Calu3 (cell line): ENCODE measurements around the gene LZTS2. TPM values are rescaled to one million over a fixed set of nuclear protein-coding genes. Genes with fewer than 3 reads are reported as not detected.
"Not testable (repeated sequence)": the region's sequence is repeated elsewhere in the genome, so short reads cannot be mapped to it uniquely, and the experiment has no call there.

Experiments
- BruUV-seq: library from RNA; stranded (reverse); fragments of 400-500 nt; replicated peaks from 2 replicates; lab custom pipeline; 2021; lab: Mats Ljungman, UMichigan
- CTCF ChIA-PET: fragments of 300-600 bp; sonication (Branson Sonifier 250); formaldehyde crosslinking; loops from one replicate; lab custom pipeline; 2022; ENCODE audit warnings: antibody characterized with exemption; lab: Charles Lee
- DNase-seq: peaks from one replicate; pipeline ENCODE4 v3.0.0; 2022
- H3K27ac Mint-ChIP-seq: one replicate; pipeline ENCODE4 v1.8.0; 2022; ENCODE audit warnings: mixed read lengths; ENCODE audit not compliant: unreplicated experiment
- H3K27me3 Mint-ChIP-seq: one replicate; pipeline ENCODE4 v1.8.0; 2022; ENCODE audit warnings: mixed read lengths; ENCODE audit not compliant: unreplicated experiment
- H3K36me3 Mint-ChIP-seq: one replicate; pipeline ENCODE4 v1.8.0; 2022; ENCODE audit warnings: mild to moderate bottlenecking, moderate library complexity, mixed read lengths; ENCODE audit not compliant: insufficient read depth, unreplicated experiment
- H3K4me1 Mint-ChIP-seq: one replicate; pipeline ENCODE4 v1.8.0; 2022; ENCODE audit warnings: mild to moderate bottlenecking, low read depth, mixed read lengths; ENCODE audit not compliant: unreplicated experiment
- H3K4me3 Mint-ChIP-seq: one replicate; pipeline ENCODE4 v1.8.0; 2022; ENCODE audit warnings: mild to moderate bottlenecking, low read depth, moderate library complexity, mixed read lengths; ENCODE audit not compliant: unreplicated experiment
- H3K9me3 Mint-ChIP-seq: one replicate; pipeline ENCODE4 v1.8.0; 2022; ENCODE audit warnings: low read depth, mixed read lengths; ENCODE audit not compliant: unreplicated experiment
- intact Hi-C: fragments of 100-400 bp; cut with micrococcal nuclease; formaldehyde crosslinking; loops from one replicate; pipeline ENCODE4 v1.10.0; 2022; ENCODE audit not compliant: unreplicated experiment
- total RNA-seq: library from RNA; stranded (reverse); gene quantifications from 2 replicates; pipeline ENCODE4 v1.2.3, GENCODE V29; 2022
- TF ChIP-seq, protein P1 (sequence below): fragments of 200-600 bp; IDR thresholded peaks from one replicate; pipeline ENCODE4 v1.8.0; 2022; ENCODE audit warnings: antibody characterized with exemption; ENCODE audit not compliant: unreplicated experiment

LZTS2 gene
- total RNA-seq, 1 experiment from 2014 or later, result 23.7 TPM

DNA sequence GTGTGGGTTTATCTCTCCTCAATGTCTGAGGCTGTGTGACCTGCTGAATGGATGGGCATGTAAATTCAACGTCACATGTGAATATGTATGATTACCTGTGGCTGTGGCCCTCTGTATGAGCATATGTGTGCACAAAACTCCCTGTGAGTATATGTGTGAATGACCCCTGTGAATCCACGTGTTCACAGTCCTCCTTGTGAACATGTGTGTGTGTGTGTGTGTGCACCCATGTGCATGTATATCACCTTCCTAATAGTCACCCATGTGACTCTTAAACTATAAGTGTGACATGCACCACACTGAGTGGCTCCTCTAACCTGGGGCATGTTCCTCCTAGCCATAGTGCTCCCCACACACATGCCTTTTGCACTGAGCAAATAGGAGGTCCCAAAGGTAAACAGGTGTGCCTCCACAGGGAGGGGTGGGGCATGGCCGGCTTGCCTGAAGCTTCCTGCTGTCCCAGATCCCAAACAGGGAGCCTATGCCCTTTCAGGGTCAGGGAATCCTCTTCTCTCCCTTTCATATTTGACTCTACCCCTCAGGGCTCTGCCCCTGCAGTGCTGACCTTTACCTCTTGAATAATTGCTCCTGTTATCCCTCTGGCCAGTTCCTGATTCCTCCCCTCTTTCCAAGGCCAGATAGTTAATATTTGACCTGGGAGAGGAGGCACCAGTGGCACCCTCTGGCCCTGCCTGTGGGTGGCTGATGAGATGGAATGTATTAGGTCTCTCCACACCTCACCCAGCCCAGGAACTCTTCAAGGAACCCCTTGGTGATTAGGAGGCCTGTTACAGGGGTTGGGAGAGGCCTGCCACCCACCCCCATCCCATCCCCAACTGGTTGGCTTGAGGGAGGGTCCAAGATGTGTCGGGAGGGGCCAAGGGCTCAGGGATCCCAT lies 28.4 kb upstream of the LZTS2 start:
- peak overlapping the region; percentile 80 for H3K4me3 Mint-ChIP-seq
- peak; percentile 29 for DNase-seq
- no peaks in the 10 kb centered on the region for H3K9me3 Mint-ChIP-seq
- H3K36me3 Mint-ChIP-seq, result peaks cover 24% of the 10 kb centered on the region
- H3K27ac Mint-ChIP-seq, result peak overlapping the region; percentile 39
- CTCF ChIA-PET, result interaction anchor here (1.6 kb wide), 1 partner anchor 43 kb away, joined by 5 read pairs; no protein-coding TSS in a partner anchor
- BruUV-seq, result no TSS peak
- peaks cover 19% of the 10 kb centered on the region for H3K4me1 Mint-ChIP-seq
- TF ChIP-seq, protein P1, sequence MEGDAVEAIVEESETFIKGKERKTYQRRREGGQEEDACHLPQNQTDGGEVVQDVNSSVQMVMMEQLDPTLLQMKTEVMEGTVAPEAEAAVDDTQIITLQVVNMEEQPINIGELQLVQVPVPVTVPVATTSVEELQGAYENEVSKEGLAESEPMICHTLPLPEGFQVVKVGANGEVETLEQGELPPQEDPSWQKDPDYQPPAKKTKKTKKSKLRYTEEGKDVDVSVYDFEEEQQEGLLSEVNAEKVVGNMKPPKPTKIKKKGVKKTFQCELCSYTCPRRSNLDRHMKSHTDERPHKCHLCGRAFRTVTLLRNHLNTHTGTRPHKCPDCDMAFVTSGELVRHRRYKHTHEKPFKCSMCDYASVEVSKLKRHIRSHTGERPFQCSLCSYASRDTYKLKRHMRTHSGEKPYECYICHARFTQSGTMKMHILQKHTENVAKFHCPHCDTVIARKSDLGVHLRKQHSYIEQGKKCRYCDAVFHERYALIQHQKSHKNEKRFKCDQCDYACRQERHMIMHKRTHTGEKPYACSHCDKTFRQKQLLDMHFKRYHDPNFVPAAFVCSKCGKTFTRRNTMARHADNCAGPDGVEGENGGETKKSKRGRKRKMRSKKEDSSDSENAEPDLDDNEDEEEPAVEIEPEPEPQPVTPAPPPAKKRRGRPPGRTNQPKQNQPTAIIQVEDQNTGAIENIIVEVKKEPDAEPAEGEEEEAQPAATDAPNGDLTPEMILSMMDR, result no peak
- no peaks in the 10 kb centered on the region for H3K27me3 Mint-ChIP-seq
- intact Hi-C loops, result no loop called here

DNA sequence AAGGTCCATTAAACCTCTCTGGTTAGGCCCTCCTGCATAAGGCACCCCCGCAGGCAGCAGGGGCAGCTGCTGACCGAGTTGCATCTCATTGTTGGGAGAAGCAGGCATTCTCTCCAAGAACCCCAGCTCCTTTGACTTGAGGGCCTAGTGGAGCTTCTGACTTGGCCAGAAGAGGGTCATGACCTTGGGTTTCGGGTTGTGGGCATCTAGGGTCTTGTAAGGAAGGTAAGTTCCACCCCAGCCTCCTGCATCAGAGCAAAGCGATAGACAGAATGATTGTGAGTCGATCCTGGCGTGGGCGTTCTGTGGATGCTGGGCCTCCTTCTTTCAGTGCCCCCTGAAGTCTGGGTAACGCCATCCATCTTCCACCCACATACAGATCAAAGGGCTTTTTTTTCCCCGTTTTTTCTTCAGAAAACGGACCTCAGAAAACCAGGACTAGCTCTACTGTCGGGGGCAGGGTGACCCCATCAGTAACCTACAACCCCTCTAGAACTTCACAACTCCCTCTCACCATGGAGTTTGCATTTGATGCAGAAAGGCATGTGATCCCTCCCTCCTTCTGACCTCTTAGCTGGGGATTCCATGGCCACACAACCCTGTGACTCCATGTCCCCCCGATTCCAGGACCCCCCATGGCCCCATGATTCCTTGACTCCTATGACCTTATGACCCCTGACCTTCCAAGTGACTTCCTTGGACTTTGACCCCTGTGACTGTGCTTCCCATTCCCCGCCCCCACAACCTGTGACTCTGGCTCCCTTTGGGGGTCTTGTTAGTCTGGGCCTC lies 27.3 kb upstream of the LZTS2 start:
- Mint-ChIP-seq H3K4me1 (peaks cover 28% of the 10 kb centered on the region), H3K27me3 (no peaks in the 10 kb centered on the region), H3K27ac (no peak overlapping the region), H3K36me3 (peaks cover 32% of the 10 kb centered on the region), H3K9me3 (no peaks in the 10 kb centered on the region), H3K4me3 (no peak overlapping the region)
- TF ChIP-seq, protein P1, result no peak
- no peak for DNase-seq
- CTCF ChIA-PET, result no interaction called here
- no TSS peak for BruUV-seq
- intact Hi-C loops, result no loop called here

DNA sequence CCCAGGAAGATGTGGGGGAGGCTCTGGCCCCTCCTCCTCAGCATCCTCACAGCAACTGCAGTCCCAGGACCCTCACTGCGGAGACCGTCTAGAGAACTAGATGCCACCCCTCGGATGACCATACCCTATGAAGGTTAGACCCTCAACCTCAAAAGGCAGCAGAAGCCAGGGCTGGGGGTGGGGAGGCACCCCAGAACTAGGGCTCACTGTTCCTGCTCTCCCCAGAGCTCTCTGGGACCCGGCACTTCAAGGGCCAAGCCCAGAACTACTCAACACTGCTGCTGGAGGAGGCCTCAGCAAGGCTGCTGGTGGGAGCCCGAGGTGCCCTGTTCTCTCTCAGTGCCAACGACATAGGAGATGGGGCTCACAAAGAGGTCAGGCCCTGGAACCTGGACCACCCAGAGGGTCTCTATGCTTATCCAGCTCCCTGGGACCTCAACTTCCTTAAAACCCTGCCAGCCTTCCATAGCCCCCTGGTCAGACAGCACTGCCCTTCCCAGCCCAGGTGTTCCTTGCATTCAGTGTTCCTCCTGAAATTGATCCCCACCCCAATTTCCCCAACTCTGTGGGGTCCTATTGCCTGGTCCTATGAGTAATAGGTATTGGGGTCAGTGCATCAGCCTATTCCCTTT lies 26.6 kb upstream of the LZTS2 start:
- DNase-seq, result no peak
- TF ChIP-seq, protein P1, result no peak
- H3K27me3 Mint-ChIP-seq, result no peaks in the 10 kb centered on the region
- H3K4me3 Mint-ChIP-seq, result no peak overlapping the region
- BruUV-seq, result no TSS peak
- H3K27ac Mint-ChIP-seq, result no peak overlapping the region
- peaks cover 29% of the 10 kb centered on the region for H3K4me1 Mint-ChIP-seq
- H3K9me3 Mint-ChIP-seq, result no peaks in the 10 kb centered on the region
- intact Hi-C loops, result no loop called here
- CTCF ChIA-PET, result no interaction called here
- H3K36me3 Mint-ChIP-seq, result peaks cover 33% of the 10 kb centered on the region

DNA sequence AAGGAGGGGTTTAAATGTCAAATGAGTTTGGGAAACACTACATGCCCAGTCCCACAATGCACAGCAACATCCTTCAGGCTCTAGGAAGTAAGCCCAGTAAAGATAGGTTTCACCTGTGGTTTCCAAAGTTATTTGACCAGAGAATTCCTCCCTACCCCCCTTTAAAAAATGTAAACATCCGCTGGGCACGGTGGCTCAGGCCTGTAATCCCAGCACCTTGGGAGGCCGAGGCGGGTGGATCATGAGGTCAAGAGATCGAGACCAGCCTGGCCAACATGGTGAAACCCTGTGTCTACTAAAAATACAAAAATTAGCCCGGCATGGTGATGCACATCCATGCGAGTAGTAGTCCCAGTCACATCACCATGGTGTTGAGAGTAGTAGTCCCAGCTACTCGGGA lies 24.2 kb upstream of the LZTS2 start:
- H3K4me3 Mint-ChIP-seq, BruUV-seq, intact Hi-C loops, DNase-seq, H3K9me3 Mint-ChIP-seq, CTCF ChIA-PET, H3K27me3 Mint-ChIP-seq, H3K27ac Mint-ChIP-seq: not testable (repeated sequence)
- Mint-ChIP-seq H3K36me3 (peaks cover 21% of the 10 kb centered on the region), H3K4me1 (peaks cover 28% of the 10 kb centered on the region)
